NCI-H774 (cell line): ENCODE data around the gene VAX1.
"Not testable (repeated sequence)": the region's sequence is repeated elsewhere in the genome, so short reads cannot be mapped to it uniquely, and the experiment has no call there.

Source experiments
- DNase-seq: peaks from one replicate; lab custom pipeline; 2025; lab: John Stamatoyannopoulos, UW

Gene VAX1, protein sequence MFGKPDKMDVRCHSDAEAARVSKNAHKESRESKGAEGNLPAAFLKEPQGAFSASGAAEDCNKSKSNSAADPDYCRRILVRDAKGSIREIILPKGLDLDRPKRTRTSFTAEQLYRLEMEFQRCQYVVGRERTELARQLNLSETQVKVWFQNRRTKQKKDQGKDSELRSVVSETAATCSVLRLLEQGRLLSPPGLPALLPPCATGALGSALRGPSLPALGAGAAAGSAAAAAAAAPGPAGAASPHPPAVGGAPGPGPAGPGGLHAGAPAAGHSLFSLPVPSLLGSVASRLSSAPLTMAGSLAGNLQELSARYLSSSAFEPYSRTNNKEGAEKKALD

GRCh38 chr10:117137911-117138642, at the start of gene VAX1:
TSS of gene VAX1 (minus strand) at chr10:117138270. CDS start at chr10:117138056, 214 bp downstream.
- DNase-seq, result no peak

DNA sequence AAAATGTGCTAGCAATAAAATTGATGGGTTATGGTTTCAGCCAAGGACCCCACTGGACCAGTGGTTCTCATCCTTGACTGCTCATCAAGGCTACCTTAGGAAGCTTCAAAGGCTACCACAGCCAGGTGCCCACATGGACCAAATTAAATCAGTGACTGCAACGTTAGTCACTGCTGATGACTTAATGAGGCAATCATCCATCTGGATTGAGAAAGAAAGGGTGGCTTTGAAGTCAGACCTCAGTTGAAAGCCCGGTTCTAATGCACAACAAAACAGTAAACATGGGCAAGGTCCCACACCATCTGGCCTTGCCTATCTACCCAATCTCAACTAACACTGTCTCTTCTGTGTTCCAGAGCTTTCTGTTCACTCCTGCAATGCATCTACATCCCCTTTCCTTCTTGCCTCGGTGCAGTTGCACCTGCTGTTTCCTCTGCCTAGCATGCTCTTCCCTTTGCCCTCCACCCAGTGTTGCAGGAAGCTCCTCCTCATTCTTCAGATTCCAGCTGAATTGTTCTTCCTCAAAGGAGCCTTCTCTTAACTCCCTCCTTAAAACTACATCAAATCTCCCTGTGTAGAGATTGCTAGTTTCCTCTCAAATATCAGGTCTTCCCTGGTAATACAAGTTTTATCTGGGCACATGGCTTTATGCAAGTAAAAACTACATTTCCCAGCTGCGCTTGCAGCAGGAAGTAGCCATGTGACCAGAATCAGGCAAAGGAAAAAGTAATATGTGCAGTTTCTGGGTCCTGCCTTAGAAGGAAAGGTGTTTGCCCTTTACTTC, 49.0 kb upstream of the VAX1 start:
- no peak for DNase-seq

DNA sequence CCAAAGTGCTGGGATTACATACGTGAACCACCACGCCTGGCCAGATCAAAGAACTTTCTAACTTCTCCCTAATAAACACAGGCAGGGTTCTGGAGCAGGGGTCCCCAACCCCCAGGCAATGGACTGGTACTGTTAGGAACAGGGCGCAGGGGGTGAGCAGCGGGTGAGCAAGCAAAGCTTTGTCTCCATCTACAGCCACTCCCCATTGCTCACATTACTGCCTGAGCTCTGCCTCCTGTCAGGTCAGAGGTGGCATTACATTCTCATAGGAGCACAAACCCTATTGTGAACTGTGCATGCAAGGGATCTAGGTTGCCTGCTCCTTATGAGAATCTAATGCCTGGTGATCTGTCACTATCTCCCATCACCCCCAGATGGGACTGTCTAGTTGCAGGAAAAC, 47.7 kb upstream of the VAX1 start:
- DNase-seq, result not testable (repeated sequence)

DNA sequence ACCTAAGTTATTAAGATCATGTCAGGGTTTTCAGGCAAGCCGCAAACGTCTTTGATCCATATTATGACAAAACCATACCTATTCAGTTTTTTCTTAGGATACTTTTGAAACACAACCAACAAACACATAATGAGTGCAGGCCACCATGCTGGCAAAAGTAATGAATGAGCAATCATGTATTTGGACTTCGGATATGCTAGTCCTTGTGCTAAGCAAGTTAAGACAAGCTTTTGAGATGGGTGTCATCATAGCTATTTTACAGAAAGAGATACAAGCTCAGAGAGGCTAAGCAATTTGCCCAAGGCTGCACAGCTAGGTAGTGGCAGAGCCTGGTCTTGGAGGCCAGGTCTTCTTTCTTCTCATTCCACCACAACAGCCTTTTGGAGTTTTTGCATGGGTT, 46.8 kb upstream of the VAX1 start:
- no peak for DNase-seq

DNA sequence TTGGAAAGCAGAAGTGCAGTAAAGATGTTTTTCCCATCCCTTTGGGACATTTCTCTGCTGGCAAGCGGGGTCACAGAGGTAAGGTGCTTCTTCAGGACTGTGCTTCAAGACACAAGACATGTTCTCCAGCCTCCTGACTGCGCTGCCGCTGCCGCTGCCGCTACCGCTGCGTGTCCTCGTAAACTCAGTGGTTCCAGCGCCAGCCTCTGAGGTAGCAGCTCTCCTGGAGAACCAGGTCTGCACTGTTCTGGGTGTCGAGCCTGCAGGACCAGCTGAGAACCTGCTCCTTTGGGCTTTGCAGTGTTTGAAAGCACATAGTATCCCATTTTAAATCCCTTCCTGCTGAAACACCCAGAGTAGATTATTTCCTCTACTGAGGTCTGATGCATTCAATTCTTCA, 46.2 kb upstream of the VAX1 start:
- DNase-seq, result no peak

DNA sequence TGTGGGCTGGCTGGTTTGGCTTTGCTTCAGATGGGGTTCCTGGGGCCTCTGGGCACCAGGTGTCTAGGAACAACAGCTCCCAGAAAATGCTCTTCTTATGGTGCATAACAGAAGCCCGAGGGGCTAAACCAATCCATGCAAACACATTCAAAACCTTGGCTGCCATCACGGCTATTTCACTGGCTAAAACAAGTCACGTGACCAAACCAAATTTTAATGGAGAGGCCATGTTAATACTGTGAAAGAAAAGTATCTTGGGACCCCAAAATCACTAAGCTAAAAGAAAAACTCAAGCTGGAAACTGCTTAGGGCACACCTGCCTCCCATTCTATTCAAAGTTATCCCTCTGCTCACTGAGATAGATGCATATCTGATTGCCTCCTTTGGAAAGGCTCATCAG, 40.1 kb upstream of the VAX1 start:
- DNase-seq, result no peak

DNA sequence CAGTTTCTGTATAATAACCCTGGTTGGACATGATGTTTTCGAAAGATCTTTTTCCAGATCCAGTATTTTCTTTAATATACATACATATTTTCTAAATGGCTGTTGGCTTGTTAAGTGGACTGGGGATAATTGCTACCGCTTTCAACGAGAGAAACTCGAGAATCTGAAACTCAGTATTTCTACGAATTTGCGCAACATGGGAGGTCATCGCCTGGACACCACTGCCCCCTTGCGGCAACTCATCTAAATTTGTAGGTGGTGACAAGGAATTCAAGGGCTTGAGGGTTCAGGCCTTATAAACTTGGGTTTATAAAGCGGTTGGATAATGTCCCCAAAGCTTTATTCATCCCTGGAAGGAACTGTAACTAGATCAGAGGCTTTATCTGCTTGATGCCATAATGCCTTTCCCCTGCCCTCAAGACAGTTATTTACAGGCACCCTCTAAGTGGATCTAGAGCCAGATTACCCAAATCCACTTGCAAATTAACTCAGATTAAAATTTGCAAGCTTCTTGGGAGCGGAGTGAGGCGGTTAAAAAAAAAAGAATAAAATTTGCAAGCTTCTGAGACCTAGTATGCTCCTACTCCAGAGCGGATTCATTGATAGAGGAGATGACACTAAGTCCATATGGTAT, 37.9 kb upstream of the VAX1 start:
- peak; percentile 16 for DNase-seq

DNA sequence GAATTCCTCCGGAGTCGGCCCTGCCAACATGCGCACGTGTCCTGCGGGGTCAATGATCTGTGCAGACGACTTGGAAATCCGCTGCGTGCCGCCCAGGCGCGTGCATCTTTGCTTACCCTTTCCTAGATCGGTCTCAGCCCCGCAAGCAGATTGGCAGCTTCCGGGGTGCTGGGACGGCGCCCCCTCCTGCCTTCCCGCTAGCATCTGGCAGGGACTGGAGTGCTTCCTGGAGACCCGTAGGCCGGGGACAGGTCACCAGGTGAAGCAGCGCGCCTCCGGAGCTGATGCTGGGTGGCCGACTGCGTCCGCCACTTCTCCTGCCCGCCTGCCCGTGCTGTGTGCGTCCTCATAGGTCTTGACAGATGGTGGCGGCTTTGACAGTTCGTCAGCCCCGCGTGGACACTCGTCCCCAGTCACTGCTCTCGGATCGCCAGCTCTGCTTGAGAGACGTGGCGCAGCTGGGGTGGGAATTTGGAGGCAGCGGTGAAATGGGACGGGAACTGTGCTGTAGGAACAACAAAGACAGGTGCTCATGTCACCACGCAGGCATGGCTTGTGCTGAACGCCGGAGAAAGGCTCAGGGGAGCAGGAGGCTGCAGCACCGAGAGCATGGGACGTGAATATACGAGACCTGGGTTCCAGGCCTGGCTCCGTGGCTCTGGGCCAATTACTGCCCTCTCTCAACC, 37.3 kb upstream of the VAX1 start:
- DNase-seq, result no peak

GRCh38 chr10:117174439-117175214, 36.6 kb upstream of the VAX1 start:
- peak; percentile 40 for DNase-seq

GRCh38 chr10:117170244-117170643, 32.2 kb upstream of the VAX1 start:
- no peak for DNase-seq

DNA sequence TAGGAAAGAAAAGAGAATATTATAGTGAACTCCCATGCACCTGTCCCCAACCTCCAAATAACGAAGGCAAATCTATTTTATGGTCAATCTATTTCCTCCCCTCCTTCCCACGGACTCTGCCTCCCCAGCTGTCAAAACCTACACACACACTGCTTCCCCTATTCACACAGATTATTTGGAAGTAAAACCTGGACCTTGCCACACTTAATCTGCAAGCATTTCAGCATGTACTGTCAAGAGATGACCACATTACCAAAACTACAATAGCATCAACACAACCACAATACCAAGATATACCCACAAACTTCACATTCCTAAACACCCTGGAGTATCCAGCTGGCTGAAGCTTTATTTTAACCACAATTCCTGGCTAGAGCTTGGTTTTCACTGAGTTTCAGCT, 31.4 kb upstream of the VAX1 start:
- no peak for DNase-seq

DNA sequence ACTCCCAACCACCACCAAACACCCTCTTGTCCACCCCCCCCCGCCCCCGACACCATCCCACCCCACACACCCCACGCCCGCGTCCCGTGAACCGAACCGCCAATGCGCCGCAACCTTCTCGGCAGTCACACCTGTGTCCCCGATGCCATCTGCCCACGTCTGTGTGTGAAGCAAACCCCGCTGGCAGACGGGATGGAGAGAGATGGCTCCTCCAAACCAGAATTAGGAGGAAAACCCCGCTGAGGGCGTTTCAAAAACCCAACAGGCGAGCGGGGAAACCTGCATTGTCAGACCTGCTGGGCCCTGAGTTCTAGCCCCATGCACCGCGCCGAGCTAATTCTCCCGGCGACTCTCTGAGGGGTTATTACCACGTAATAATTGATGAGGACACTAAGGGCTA, 30.7 kb upstream of the VAX1 start:
- no peak for DNase-seq

DNA sequence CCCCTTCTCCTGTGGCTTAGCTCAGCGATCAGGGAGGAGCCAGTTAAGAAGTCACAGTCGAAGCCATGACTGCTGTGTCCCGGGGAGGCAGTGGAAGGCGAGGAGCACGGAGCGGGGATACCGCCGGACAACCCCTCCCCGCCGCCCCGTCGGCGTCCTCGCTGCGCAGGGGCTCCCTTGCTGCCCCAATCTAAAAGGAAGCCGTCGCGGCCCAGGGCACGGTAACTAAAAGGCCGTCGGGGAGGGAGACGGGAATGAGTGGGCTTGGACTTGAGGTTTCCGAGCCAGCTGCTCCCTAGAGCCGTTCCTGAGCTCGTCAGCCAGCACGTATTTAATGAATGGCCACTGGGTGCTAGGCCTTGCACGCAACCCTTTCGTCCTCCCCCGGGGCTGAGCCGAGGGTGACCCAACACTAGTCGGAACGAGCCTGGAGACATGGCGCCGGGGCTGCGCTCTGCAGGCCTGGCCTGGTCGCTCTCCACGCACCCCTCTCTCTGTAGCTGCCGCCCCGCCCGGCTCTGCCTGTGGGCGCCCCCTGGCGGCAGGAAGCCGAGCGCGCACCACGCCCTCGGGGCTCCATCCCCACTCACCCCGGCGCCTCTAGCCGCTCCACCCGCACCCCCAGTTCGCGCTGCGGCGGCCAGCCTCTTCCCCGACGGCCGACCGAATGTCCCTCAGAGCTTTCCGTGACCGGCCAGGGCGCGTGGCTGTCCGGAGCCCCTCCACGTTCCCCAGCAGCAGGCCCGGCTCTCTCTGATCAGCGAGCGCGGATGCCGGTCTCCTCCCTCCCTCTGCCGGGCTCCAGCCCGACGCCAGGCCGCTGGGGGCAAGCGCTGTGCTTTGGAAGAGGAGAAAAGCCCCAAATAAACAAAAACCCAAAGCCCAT, 30.0 kb upstream of the VAX1 start:
- peak; percentile 14 for DNase-seq

DNA sequence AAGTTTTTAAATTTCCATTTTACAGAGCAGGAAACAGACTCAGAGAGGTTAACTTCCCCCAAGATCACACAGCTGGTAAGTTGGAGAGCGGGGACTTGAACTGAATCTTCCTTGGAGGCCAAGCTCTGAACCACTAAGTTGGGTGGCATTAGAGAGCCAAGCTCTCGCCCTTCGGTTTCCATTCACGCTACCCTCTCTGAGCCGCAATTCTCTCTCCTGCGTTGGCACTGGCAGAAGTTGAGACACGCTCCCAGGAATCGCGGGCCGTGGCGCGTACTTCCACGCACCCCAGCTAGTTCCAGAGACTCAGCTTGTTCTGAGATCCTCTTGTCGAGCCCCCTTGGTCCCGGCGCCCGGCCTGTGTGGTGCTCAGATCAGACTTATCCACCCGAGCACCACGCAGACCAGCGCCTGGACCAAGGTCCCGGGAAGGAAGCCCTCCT, 29.3 kb upstream of the VAX1 start:
- no peak for DNase-seq

DNA sequence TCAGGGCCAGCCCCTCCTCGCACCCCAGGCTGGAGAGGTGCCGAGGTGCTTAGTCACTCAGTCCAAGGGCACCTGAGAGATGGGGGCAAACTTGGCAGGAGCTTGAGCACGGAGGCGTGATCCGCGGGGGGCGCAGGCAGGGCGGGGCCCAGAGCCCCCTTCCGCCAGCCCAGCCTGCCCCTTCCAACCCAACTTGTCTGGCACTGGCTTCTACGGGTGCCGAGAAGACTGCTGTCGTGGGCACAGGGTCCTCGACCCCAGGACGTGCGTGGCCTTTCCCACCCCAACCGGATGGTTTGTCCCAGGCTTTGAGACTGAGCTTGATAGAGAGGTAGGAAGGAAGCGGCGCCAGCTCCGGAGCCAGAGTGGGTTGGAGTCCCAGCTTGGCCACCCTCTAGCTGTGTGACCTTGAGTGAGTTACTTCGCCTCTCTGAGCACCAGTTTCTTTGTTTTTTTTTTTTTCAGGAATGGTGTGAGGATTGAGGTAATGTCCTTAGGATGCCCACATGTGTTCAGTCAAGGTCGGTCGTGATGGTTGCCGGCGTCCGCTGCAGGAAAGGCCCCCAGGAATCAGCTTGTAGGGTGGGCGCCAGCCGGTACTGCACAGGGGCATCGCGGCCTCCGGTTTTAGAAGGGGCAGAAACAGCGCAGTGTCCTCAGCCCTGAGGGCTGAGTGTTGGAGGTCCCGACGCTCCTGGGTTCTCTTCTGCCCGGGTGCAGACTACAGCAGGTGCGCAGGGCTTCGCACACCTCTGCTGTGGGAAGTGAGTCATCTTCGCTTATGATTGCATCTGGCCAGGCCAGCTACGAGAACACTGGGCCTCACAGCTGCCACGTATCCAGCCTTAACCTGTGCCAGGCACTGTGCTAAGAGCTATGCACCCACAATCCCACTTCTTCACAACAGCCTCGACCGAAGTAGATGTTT, 28.6 kb upstream of the VAX1 start:
- DNase-seq, result no peak

DNA sequence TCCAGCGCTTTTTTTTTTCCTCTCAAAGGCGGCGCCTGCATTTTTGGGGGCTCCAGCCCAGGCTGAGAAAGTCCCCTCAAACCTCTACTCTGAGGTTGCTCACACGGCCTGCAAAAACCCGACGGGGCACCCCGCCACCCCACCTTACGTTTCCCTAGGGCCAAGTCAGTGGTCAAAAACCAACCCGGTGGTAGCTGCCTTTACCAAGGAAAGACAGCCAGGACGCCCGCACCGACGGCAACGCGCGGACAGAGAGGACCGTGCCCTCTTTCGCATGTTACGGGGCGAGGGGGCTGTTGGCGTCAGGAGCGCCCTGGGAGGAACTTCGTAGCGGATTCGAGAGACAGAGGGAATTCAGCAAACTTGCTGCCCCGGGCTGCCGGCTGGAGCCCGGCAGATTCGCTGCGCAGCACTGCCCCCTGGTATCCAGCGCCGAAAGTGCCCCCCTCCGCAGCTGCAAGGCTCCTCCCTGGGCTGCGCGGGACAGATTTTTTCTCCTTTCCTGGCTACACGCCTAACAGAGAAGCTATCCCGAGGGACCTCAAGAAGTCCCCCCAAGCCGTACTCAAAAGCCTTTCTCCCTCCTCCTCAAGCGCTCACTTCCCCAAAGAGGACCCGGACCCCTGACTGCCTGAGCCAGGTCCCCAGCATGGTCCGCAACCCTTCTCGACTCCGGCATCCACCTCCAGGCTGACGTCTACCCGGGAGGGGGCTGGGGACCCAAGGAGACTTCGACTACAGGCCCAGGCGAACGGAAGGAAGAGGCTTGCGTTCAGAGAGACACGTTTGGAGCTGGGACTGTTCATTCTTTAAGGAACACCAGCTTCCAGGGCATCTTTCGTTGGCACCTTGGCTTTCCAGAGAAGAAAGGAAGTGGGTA, 27.7 kb upstream of the VAX1 start:
- no peak for DNase-seq
